PFSK-1 (cell line): Measurements from ENCODE around the gene PHF13.

Source experiments
- POLR2AphosphoS5 ChIP-seq: IDR thresholded peaks from 2 replicates; pipeline ENCODE4 v1.6.1; 2012; ENCODE audit warnings: low read depth, mild to moderate bottlenecking, control low read depth, low read length, moderate library complexity
- REST ChIP-seq, 2 experiments: IDR thresholded peaks; 2 replicates each; pipeline versions ENCODE4 v1.6.1 to v1.8.0; 2011 to 2012; ENCODE audit warnings: low read depth in 2 of 2, low read length in 2 of 2, control low read depth in 1 of 2, inconsistent platforms in 1 of 2, mild to moderate bottlenecking in 1 of 2, moderate library complexity in 1 of 2; ENCODE audit not compliant: insufficient read depth in 1 of 2
- SIN3A ChIP-seq: IDR thresholded peaks from 2 replicates; pipeline ENCODE4 v1.6.1; 2012; ENCODE audit warnings: mild to moderate bottlenecking, low read length, moderate library complexity, borderline replicate concordance; ENCODE audit not compliant: insufficient read depth
- TAF1 ChIP-seq: IDR thresholded peaks from 2 replicates; pipeline ENCODE4 v1.6.1; 2012; ENCODE audit warnings: low read length, control low read depth, borderline replicate concordance; ENCODE audit not compliant: insufficient read depth

GRCh38 chr1:6597777-6598131 lies 15.8 kb upstream of the PHF13 start:
- no peak for TF ChIP-seq TAF1
- no peak for TF ChIP-seq REST (IDR thresholded peaks at IDR 0.05; ENCODE audit: insufficient read depth in 1 of 2, low read depth in 2 of 2, low read length in 2 of 2)
- no peak for TF ChIP-seq SIN3A
- no peak for TF ChIP-seq POLR2AphosphoS5
